HEK293T (cell line): ENCODE measurements around the gene ERC2.

Experiments used
- BHLHE40 ChIP-seq: fragments of 450-650 bp; IDR thresholded peaks from 2 replicates; pipeline ENCODE4 v1.6.1; 2016; ENCODE audit warnings: mild to moderate bottlenecking, moderate library complexity, borderline replicate concordance
- ELF4 ChIP-seq: fragments of 450-650 bp; IDR thresholded peaks from 2 replicates; pipeline ENCODE4 v1.6.1; 2017; ENCODE audit warnings: antibody characterized with exemption
- FOXA1 ChIP-seq: fragments of 450-650 bp; IDR thresholded peaks from 2 replicates; pipeline ENCODE4 v1.6.1; 2016; ENCODE audit warnings: mild to moderate bottlenecking
- FOXK2 ChIP-seq: fragments of 450-650 bp; IDR thresholded peaks from 2 replicates; pipeline ENCODE4 v1.6.1; 2016; ENCODE audit warnings: mild to moderate bottlenecking
- NFRKB ChIP-seq: fragments of 450-650 bp; IDR thresholded peaks from 2 replicates; pipeline ENCODE4 v1.6.1; 2016; ENCODE audit warnings: mild to moderate bottlenecking, moderate library complexity
- SP1 ChIP-seq: fragments of 450-650 bp; IDR thresholded peaks from 2 replicates; pipeline ENCODE4 v1.6.1; 2017
- TARDBP ChIP-seq: fragments of 450-650 bp; IDR thresholded peaks from 2 replicates; pipeline ENCODE4 v1.6.1; 2016
- TF ChIP-seq, protein P1 (sequence below): fragments of 450-650 bp; IDR thresholded peaks from 2 replicates; pipeline ENCODE4 v1.6.1; 2016

DNA sequence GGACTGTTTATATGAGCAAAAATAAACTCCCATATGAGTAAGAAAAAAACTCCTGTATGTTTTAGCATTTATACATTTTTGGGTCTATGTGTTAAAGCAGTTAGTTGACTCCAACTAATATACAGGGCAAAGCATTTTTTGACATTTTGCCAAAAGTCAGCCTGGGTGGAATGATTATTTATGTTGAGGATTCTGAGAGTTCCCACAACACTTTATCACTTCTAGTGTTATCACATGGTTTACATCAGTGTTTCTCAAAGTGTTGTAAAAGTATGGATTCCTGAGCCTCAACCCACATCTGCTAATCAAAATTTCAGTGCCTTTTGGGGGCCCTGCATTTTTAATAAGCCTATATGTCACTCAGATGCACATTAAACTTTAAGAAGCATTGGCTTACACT, 643.9 kb downstream of the ERC2 start:
- TF ChIP-seq FOXA1 (no peak), ELF4 (no peak), SP1 (no peak), TARDBP (no peak), FOXK2 (no peak), NFRKB (no peak), BHLHE40 (no peak)
- TF ChIP-seq, protein P1, sequence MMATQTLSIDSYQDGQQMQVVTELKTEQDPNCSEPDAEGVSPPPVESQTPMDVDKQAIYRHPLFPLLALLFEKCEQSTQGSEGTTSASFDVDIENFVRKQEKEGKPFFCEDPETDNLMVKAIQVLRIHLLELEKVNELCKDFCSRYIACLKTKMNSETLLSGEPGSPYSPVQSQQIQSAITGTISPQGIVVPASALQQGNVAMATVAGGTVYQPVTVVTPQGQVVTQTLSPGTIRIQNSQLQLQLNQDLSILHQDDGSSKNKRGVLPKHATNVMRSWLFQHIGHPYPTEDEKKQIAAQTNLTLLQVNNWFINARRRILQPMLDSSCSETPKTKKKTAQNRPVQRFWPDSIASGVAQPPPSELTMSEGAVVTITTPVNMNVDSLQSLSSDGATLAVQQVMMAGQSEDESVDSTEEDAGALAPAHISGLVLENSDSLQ = no peak
